Skeletal muscle tissue (tissue), 4 donors: ENCODE measurements around the gene MIER2. TPM values are rescaled to one million over a fixed set of nuclear protein-coding genes. Genes with fewer than 3 reads are reported as not detected.

Source experiments
- H3K27ac ChIP-seq: one replicate; pipeline ENCODE4 v1.7.0; 2013; ENCODE audit warnings: mild to moderate bottlenecking, low read depth, low read length, inconsistent platforms
- H3K27me3 ChIP-seq, 3 donors: one replicate each; pipeline ENCODE4 v1.7.0; 2013; ENCODE audit warnings: low read length in 3 of 3; ENCODE audit not compliant: control insufficient read depth in 3 of 3, insufficient read depth in 3 of 3
- H3K36me3 ChIP-seq, 3 donors: one replicate each; pipeline ENCODE4 v1.7.0; 2013; ENCODE audit warnings: low read length in 3 of 3; ENCODE audit not compliant: control insufficient read depth in 3 of 3, insufficient read depth in 3 of 3
- H3K4me1 ChIP-seq, 3 donors: one replicate each; pipeline ENCODE4 v1.7.0; 2013; ENCODE audit warnings: low read length in 3 of 3, mild to moderate bottlenecking in 3 of 3; ENCODE audit not compliant: control insufficient read depth in 3 of 3, insufficient read depth in 3 of 3
- H3K4me3 ChIP-seq, 3 donors: one replicate each; pipeline ENCODE4 v1.7.0; 2013; ENCODE audit warnings: low read length in 3 of 3
- H3K9ac ChIP-seq, 3 donors: one replicate each; pipeline ENCODE4 v1.7.0; 2013; ENCODE audit warnings: low read length in 3 of 3, mild to moderate bottlenecking in 3 of 3, moderate library complexity in 2 of 3, low read depth in 1 of 3
- H3K9me3 ChIP-seq, 3 donors: one replicate each; pipeline ENCODE4 v1.7.0; 2013; ENCODE audit warnings: low read length in 3 of 3; ENCODE audit not compliant: control insufficient read depth in 3 of 3
- total RNA-seq: library from RNA; depleted of rRNA; stranded (reverse); fragments of >200 nt; gene quantifications from one replicate; pipeline ENCODE4 v1.2.3, GENCODE V29; 2014
- donor health status: Osteomylitis.

The MIER2 gene
- total RNA-seq, 1 donor from 2014 or later: 3.7 TPM

DNA sequence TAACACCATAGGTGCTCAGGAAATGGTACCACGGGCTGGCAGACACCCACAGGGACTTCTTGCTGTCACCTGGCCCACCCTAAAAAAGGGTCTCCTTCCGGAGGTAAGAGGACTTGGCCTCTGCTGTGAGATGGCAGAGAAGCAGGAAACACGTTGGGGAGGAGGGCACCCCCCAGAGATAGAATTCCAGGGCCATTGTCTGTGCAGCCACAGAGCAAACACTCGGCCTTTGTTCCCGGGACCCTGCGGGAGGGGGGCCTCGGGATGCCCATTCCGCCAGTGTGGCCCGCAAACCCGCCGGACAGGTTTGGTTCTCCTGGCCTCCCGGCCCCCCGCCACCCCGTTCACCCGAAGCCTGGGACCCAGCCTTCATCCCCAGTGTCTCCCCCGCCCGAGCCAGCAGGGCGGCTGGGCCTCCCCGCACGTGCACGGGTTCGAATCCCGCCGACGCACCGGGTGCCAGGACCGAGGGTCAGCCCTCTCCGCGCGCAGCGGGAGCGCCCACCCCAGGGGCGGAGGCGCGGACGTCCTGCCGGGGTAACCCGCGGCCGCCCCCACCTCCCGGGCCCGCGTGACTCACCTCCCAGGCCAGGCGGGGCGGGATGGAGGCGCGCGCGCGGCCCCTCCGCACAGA is 54.1 kb downstream of the MIER2 start:
- H3K27me3 ChIP-seq: peaks cover 51 to 54% (median 52%) of the 10 kb centered on the region in 3 donors
- peaks cover 10 to 13% (median 13%) of the 10 kb centered on the region in 3 donors for H3K4me1 ChIP-seq
- no peaks in the 10 kb centered on the region for H3K36me3 ChIP-seq
- H3K27ac ChIP-seq: no peak overlapping the region
- no peaks in the 10 kb centered on the region for H3K9me3 ChIP-seq
- H3K4me3 ChIP-seq: no peak overlapping the region
- no peak overlapping the region for H3K9ac ChIP-seq

DNA sequence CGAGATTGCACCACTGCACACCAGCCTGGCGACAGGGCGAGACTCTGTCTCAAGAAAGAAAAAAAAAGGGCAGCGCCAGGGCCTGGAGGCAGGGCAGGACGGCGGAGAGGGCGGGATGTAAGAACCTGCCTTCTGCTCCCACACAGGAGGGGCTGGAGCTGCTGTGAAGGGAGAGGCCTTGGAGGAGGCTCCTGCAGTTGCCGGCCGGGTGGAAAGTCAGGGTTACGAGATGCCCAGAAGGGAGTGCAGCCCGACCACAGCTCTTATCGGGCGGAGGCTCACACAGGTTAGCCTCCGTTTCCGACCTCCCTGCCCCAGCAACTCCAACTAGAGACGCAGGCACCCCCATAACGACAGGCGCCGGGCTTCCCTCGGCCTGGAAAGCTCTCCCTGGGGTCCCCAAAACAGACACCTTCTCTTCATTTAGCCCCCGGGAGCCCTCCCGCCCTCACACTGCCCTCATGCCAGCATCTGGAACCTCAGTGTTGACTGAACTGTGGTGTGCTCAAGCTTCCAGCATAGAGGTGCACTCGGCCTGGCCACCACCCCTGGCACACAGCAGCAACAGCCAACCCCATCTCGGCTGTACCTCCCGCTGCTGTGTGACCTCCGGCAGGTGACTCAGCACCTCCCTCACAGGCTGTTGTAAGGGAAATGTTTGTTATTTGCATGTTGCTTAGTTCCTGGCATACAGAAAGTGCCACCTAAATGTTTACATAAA is 54.8 kb downstream of the MIER2 start:
- Histone ChIP-seq H3K4me1 (peaks cover 5 to 6% (median 6%) of the 10 kb centered on the region in 3 donors), H3K27ac (no peak overlapping the region), H3K4me3 (no peak overlapping the region), H3K9ac (no peak overlapping the region), H3K9me3 (no peaks in the 10 kb centered on the region), H3K27me3 (peaks cover 44 to 48% (median 46%) of the 10 kb centered on the region in 3 donors), H3K36me3 (no peaks in the 10 kb centered on the region)

GRCh38 chr19:288911-289310 is 55.7 kb downstream of the MIER2 start:
- H3K27me3 ChIP-seq: peaks cover 36 to 39% (median 37%) of the 10 kb centered on the region in 3 donors
- H3K4me3 ChIP-seq: no peak overlapping the region
- H3K27ac ChIP-seq: no peak overlapping the region
- H3K9ac ChIP-seq: no peak overlapping the region
- H3K4me1 ChIP-seq: no peaks in the 10 kb centered on the region
- no peaks in the 10 kb centered on the region for H3K36me3 ChIP-seq
- H3K9me3 ChIP-seq: no peaks in the 10 kb centered on the region

- Histone ChIP-seq H3K27me3 (peaks cover 21 to 24% (median 22%) of the 10 kb centered on the region in 3 donors), H3K4me1 (no peaks in the 10 kb centered on the region), H3K9ac (no peak overlapping the region), H3K36me3 (no peaks in the 10 kb centered on the region), H3K4me3 (no peak overlapping the region), H3K9me3 (no peaks in the 10 kb centered on the region), H3K27ac (no peak overlapping the region)
Observed at GRCh38 chr19:287381-287871, 57.2 kb downstream of the MIER2 start.

DNA sequence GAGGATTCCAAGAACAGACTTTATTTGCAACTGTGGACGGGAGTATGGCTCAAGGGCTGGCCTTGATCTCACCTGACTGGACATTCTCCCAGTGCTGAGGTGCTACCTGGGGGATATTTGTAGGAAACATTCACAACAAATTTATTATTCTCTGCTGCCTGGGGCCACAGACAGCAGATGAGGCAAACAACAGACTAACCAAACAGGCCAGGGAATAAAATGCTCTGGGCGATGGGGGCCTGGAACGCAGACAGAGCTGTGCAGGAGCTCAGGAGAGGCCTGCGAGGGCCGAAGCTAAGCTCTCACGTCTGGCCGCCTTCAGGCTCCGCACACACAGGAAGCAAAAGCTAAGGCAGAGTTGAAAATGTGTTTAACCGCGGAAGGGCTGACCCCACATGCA is 61.2 kb downstream of the MIER2 start:
- H3K9ac ChIP-seq: no peak overlapping the region
- no peak overlapping the region for H3K27ac ChIP-seq
- no peaks in the 10 kb centered on the region for H3K4me1 ChIP-seq
- no peak overlapping the region for H3K4me3 ChIP-seq
- H3K9me3 ChIP-seq: no peaks in the 10 kb centered on the region
- H3K27me3 ChIP-seq: peaks cover 12 to 32% (median 13%) of the 10 kb centered on the region in 3 donors
- no peaks in the 10 kb centered on the region for H3K36me3 ChIP-seq

DNA sequence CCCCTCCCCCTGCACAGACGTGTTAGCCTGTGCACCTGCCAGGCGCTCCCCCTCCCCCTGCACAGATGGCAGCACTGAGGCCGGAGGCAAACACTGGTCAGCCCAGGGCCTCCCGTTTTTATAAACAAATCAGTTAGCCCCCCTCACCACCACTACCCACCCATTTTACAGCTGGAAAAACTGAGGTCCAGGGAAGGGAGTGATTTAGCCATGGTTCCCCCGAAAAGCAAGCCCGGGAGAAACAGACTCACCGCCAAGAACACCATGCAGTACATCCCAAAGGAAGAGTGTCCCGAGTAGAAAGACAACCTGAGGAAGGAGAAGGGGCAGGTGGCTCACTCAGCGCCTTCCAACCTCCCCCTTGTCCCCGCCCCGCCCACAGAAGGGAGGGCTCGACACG is 62.1 kb downstream of the MIER2 start:
- no peaks in the 10 kb centered on the region for H3K9me3 ChIP-seq
- no peak overlapping the region for H3K27ac ChIP-seq
- peaks cover 15 to 34% (median 16%) of the 10 kb centered on the region in 3 donors for H3K27me3 ChIP-seq
- no peaks in the 10 kb centered on the region for H3K4me1 ChIP-seq
- no peak overlapping the region for H3K9ac ChIP-seq
- H3K36me3 ChIP-seq: no peaks in the 10 kb centered on the region
- H3K4me3 ChIP-seq: no peak overlapping the region

DNA sequence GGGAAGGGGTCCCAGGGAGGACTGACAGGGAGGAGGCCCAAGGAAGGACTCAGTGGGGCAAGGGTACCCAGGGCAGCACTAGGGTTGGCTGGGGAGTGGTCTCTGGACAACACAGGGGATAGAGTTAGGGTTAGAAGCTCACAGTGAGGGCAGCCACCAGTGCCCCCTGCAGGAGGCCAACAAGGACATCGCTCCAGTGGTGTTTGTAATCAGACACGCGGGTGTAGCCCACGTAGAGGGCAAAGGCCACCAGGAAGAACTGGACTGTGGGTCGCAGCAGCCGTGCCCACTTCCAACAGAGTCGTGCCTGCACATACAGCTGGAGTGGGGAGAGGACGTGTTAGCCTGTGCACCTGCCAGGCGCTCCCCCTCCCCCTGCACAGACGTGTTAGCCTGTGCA is 62.6 kb downstream of the MIER2 start:
- Histone ChIP-seq H3K9me3 (no peaks in the 10 kb centered on the region), H3K27me3 (peaks cover 19 to 36% (median 21%) of the 10 kb centered on the region in 3 donors), H3K9ac (no peak overlapping the region), H3K4me3 (no peak overlapping the region), H3K27ac (no peak overlapping the region), H3K4me1 (no peaks in the 10 kb centered on the region), H3K36me3 (no peaks in the 10 kb centered on the region)

DNA sequence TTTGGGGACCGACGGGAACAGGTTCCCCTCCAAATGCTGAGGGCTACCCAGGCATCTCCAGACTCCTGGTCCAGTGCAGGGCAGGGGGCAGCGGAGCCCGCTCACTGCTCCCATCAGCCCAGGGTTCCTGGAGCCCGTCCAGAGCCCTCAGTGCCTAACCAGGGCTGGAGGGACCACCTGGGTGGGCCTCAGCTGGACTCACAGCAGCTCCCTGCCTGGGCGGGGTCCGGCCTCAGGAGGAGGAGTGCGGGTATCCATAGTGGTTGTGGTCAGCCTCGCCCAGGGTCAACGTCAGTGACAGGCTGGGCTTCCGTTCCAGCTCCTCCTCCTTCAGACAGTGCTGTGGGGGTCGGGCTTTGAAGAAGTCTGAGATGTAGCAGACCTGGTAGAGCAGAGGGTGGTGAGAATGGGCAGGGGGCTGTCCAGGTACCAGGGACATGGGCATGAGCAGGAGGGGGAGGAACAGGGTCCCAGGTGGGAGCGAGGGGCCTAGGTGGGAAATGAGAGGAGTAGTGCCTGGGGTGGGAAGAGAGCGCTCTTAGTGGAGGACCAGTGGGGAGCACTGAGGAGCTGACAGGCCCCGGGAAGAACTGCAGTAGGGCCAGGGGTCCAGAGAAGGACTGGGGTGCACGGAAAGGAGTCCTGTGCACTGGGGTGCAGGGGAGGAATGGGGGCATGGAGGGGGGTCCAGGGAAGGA is 63.3 kb downstream of the MIER2 start:
- Histone ChIP-seq H3K27me3 (peaks cover 20 to 38% (median 23%) of the 10 kb centered on the region in 3 donors), H3K4me3 (no peak overlapping the region), H3K36me3 (no peaks in the 10 kb centered on the region), H3K9me3 (no peaks in the 10 kb centered on the region), H3K9ac (no peak overlapping the region), H3K4me1 (no peaks in the 10 kb centered on the region), H3K27ac (no peak overlapping the region)

GRCh38 chr19:280541-281009 is 64.0 kb downstream of the MIER2 start:
- Histone ChIP-seq H3K9me3 (no peaks in the 10 kb centered on the region), H3K27me3 (peaks cover 20 to 42% (median 23%) of the 10 kb centered on the region in 3 donors), H3K9ac (no peak overlapping the region), H3K4me1 (no peaks in the 10 kb centered on the region), H3K36me3 (no peaks in the 10 kb centered on the region), H3K27ac (no peak overlapping the region), H3K4me3 (no peak overlapping the region)
